Memory B cell (primary cell): Measurements from ENCODE around the gene TCHP.
A peak's percentile ranks its signal among the peaks of the same experiment; 100 is the strongest.
"Not testable (repeated sequence)": the region's sequence is repeated elsewhere in the genome, so short reads cannot be mapped to it uniquely, and the experiment has no call there.

Experiments
- ATAC-seq: fragments of 150-1000 bp; cut with Tn5 transposase; 2 replicates; pipeline ENCODE4 v1.10.0; 2021; ENCODE audit warnings: low read depth, mild to moderate bottlenecking, moderate library complexity
- DNase-seq, 2 donors: peaks; one replicate each; pipeline ENCODE4 v3.0.0; 2022; ENCODE audit warnings: low spot score in 2 of 2
- H3K27ac Mint-ChIP-seq: one replicate; pipeline ENCODE4 v1.8.0; 2022; ENCODE audit warnings: mild to moderate bottlenecking, moderate library complexity, mixed read lengths
- H3K27me3 Mint-ChIP-seq: one replicate; pipeline ENCODE4 v1.8.0; 2022; ENCODE audit warnings: mixed read lengths
- H3K36me3 Mint-ChIP-seq: one replicate; pipeline ENCODE4 v1.8.0; 2022; ENCODE audit warnings: mild to moderate bottlenecking, mixed read lengths
- H3K4me1 Mint-ChIP-seq: one replicate; pipeline ENCODE4 v1.8.0; 2022; ENCODE audit warnings: mixed read lengths
- H3K4me3 Mint-ChIP-seq: one replicate; pipeline ENCODE4 v1.8.0; 2022; ENCODE audit warnings: mild to moderate bottlenecking, moderate library complexity, mixed read lengths
- H3K9me3 Mint-ChIP-seq: one replicate; pipeline ENCODE4 v1.8.0; 2022; ENCODE audit warnings: mixed read lengths

Gene TCHP, protein sequence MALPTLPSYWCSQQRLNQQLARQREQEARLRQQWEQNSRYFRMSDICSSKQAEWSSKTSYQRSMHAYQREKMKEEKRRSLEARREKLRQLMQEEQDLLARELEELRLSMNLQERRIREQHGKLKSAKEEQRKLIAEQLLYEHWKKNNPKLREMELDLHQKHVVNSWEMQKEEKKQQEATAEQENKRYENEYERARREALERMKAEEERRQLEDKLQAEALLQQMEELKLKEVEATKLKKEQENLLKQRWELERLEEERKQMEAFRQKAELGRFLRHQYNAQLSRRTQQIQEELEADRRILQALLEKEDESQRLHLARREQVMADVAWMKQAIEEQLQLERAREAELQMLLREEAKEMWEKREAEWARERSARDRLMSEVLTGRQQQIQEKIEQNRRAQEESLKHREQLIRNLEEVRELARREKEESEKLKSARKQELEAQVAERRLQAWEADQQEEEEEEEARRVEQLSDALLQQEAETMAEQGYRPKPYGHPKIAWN

GRCh38 chr12:109899783-109900751, at the start of gene TCHP:
TCHP (plus strand) TSS chr12:109900274; CDS start chr12:109903027, 2,753 bp downstream.
- Mint-ChIP-seq H3K27me3 (no peaks in the 10 kb centered on the region), H3K4me3 (peak within 1 kb of the TSS; percentile 86), H3K9me3 (no peaks in the 10 kb centered on the region), H3K27ac (peak within 1 kb of the TSS; percentile 89), H3K4me1 (peaks cover 15% of the 10 kb centered on the region), H3K36me3 (peaks cover 15% of the 10 kb centered on the region)
- ATAC-seq (peak; percentile 92), DNase-seq (peak; percentile 56 to 68)

DNA sequence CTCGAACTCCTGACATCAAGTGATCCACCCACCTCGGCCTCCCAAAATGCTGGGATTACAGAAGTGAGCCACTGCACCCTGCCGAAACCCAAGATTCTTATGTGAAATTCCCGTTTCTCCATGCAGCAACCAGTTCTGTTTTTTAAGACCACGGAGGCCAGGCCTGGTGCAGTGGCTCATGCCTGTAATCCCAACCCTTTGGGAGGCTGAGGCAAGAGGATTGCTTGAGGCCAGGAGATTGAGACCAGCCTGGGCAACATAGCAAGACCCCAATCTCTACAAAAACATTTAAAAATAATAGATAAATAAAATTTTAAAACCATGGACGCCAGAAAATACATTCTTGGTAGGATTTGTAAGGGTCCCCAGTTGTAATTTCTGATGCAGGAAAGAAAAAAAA, 49.6 kb upstream of the TCHP start:
- not testable (repeated sequence) for DNase-seq, H3K27me3 Mint-ChIP-seq, H3K4me3 Mint-ChIP-seq, H3K27ac Mint-ChIP-seq, H3K4me1 Mint-ChIP-seq, H3K36me3 Mint-ChIP-seq, H3K9me3 Mint-ChIP-seq, ATAC-seq

- H3K27ac Mint-ChIP-seq, result no peak overlapping the region
- no peak overlapping the region for H3K4me3 Mint-ChIP-seq
- H3K4me1 Mint-ChIP-seq, result peaks cover 2% of the 10 kb centered on the region
Measured at GRCh38 chr12:109855377-109855776, 44.7 kb upstream of the TCHP start.

DNA sequence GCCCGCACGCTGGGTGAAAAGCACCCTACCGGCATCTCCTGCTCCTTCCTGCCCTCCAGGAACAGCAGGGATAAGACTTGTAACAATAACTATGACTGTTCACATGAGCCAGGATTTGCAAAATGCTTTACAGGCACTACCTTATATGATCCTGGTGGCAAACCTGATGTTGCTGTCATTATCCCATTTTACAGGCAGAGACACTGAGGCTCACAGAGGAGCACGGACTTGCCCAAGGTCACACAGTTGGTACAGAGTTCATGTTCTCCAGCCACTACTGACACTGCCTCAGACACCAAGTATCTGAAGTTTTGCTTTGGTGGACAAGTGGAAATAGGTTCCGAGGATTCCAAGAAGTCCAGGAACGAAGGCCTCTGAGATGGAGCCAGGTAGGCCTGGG, 42.4 kb upstream of the TCHP start:
- no peak overlapping the region for H3K4me3 Mint-ChIP-seq
- ATAC-seq (no peak), DNase-seq (no peak)
- H3K4me1 Mint-ChIP-seq, result peaks cover 2% of the 10 kb centered on the region
- H3K27ac Mint-ChIP-seq, result no peak overlapping the region
- no peaks in the 10 kb centered on the region for H3K27me3 Mint-ChIP-seq
- H3K36me3 Mint-ChIP-seq, result peaks cover 16% of the 10 kb centered on the region
- no peaks in the 10 kb centered on the region for H3K9me3 Mint-ChIP-seq

More at GRCh38 chr12:109855377-109855776, 44.7 kb upstream of the TCHP start:
- DNase-seq, result no peak
- no peaks in the 10 kb centered on the region for H3K27me3 Mint-ChIP-seq
- no peak for ATAC-seq
- H3K9me3 Mint-ChIP-seq, result no peaks in the 10 kb centered on the region
- peaks cover 19% of the 10 kb centered on the region for H3K36me3 Mint-ChIP-seq

DNA sequence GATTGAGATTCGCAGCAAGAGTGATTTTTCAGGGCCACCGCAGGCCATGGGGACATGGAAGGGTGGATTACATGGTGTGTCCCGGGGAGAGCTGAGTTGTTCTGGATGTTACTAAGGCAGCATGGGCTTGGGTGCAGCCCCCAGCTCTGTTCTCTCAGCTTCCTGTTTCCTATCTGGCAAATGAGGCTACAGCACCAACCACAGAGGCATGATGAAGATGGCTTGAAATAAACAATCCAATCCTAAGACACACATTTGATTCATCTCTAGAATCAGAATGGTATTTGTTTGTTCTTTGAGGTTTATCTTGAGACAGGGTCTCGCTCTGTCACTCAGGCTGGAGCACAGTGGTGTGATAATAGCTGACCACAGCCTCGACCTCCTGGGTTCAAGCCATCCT, 41.3 kb upstream of the TCHP start:
- Mint-ChIP-seq H3K27ac (no peak overlapping the region), H3K4me3 (no peak overlapping the region), H3K4me1 (no peaks in the 10 kb centered on the region), H3K9me3 (no peaks in the 10 kb centered on the region), H3K36me3 (peaks cover 16% of the 10 kb centered on the region), H3K27me3 (no peaks in the 10 kb centered on the region)
- DNase-seq (no peak), ATAC-seq (no peak)

- Mint-ChIP-seq H3K27ac (no peak overlapping the region), H3K4me1 (peaks cover 3% of the 10 kb centered on the region)
- ATAC-seq, result no peak
Measured at GRCh38 chr12:109860977-109861376, 39.1 kb upstream of the TCHP start.

DNA sequence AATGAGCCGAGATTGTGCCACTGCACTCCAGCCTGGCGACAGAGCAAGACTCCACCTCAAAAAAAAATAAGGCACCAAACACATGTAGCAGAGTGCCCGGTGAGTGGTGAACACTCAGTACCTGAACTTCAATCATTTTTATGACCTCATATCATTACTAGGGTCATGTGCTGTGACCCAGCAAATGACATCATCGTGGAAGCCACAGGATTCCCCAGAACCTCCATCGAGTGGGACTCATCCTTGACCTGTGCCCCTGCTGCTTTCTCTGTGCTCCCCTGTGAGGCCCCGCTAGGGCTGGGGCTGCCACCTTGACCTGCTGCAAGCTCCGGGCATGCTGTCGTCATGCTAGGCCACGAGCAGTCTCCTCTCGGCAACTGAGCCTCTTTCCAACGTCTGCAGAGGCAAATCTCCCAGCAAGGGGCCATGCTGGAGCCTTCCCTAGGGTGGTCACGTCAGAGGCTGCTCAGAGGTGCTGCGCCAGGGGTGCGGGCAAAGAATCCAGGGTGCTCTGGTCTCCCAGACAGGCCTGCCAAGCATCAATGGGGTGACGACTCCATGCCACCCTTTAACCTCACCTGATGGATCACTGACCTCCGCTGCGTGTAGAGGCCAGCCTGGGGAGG, 38.3 kb upstream of the TCHP start:
- Mint-ChIP-seq H3K4me1 (peaks cover 3% of the 10 kb centered on the region), H3K27me3 (no peaks in the 10 kb centered on the region), H3K36me3 (peaks cover 9% of the 10 kb centered on the region), H3K9me3 (no peaks in the 10 kb centered on the region), H3K4me3 (no peak overlapping the region), H3K27ac (no peak overlapping the region)
- DNase-seq, result no peak
- ATAC-seq, result no peak

More at GRCh38 chr12:109860977-109861376, 39.1 kb upstream of the TCHP start:
- H3K36me3 Mint-ChIP-seq, result peaks cover 9% of the 10 kb centered on the region
- no peaks in the 10 kb centered on the region for H3K9me3 Mint-ChIP-seq
- no peak for DNase-seq
- H3K4me3 Mint-ChIP-seq, result no peak overlapping the region
- no peaks in the 10 kb centered on the region for H3K27me3 Mint-ChIP-seq

DNA sequence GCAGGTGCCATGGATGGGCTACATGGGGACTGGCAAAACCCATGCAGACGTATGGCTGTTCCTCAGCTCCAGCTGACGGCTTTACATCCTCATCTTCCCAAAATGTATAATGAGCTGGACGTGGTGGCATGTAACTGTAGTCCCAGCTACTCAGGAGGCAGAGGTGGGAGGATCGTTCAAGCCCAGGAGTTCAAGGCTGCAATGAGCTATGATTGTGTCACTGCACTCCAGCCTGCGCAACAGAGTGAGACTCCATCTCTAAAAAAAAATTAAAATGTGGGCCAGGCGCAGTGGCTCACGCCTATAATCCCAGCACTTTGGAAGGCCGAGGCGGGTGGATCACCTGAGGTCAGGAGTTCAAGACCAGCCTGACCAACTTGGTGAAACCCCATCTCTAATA, 37.6 kb upstream of the TCHP start:
- DNase-seq, H3K27ac Mint-ChIP-seq: not testable (repeated sequence)

DNA sequence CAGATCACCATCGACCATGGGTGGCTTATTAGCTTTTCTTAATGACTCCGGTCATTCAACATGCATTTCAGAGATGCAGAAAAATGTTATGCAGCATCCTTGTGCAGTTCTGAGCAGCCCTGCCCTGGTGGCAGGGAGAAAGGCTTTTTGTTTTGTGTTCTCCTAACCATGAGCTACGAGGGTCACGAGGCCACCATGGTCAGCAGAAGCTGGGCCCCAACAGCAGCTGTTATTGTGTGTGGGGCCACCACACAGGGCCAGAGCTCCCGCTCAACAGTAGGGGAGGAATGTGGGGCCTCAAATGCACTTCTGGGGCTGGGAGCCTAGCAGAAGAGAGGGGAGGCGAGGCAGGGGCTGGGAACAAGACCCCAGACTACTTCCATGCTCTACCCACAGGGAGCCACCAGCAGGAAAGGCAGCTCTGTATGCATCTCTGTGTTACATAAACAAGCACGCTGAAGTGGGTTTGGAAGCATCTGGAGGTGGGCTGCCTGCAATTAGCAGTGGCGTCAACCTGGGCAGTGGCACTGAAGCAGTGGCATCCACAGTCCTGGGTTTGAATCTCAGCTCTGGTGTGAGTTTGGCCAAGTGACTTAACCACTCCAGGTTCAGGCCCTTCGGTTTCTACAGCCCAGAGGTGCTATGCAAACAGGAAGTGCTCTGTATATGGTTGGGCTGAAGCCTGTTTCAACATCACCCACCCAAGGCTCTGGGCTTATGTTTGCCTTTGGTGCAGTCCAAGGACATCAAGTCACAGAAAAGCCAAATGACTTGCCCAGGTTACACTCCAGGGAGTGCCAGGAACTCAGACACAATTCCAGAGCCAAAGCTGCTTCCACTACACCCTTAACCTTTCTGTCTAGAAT, 36.0 kb upstream of the TCHP start:
- Mint-ChIP-seq H3K4me1 (peaks cover 9% of the 10 kb centered on the region), H3K9me3 (no peaks in the 10 kb centered on the region), H3K27me3 (no peaks in the 10 kb centered on the region), H3K4me3 (no peak overlapping the region), H3K27ac (peak overlapping the region; percentile 41), H3K36me3 (no peaks in the 10 kb centered on the region)
- DNase-seq (no peak), ATAC-seq (peak; percentile 27)

More for the DNA sequence above, 37.6 kb upstream of the TCHP start:
- not testable (repeated sequence) for H3K36me3 Mint-ChIP-seq, H3K27me3 Mint-ChIP-seq, ATAC-seq, H3K4me3 Mint-ChIP-seq, H3K4me1 Mint-ChIP-seq, H3K9me3 Mint-ChIP-seq

DNA sequence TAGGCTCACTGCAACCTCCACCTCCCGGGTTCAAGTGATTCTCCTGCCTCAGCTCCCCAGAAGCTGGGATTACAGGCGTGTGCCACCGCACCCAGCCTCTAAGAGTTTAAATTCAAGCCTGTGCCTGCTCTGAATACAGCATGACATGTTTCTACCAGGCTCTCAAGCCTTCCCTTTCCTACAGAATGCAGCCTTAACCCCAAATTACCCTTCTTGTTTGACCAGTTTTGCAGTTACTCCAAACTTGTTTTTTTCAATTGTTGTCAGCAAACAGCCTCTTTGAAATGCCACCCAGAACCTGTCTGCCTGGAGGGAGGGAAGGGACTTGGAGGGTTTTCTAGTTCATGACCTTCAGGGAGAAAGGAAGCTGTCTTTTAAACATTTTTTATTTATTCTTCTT, 35.2 kb upstream of the TCHP start:
- Mint-ChIP-seq H3K27ac (no peak overlapping the region), H3K4me3 (no peak overlapping the region), H3K36me3 (no peaks in the 10 kb centered on the region), H3K4me1 (peaks cover 9% of the 10 kb centered on the region), H3K27me3 (no peaks in the 10 kb centered on the region), H3K9me3 (no peaks in the 10 kb centered on the region)
- no peak for ATAC-seq
- no peak for DNase-seq

DNA sequence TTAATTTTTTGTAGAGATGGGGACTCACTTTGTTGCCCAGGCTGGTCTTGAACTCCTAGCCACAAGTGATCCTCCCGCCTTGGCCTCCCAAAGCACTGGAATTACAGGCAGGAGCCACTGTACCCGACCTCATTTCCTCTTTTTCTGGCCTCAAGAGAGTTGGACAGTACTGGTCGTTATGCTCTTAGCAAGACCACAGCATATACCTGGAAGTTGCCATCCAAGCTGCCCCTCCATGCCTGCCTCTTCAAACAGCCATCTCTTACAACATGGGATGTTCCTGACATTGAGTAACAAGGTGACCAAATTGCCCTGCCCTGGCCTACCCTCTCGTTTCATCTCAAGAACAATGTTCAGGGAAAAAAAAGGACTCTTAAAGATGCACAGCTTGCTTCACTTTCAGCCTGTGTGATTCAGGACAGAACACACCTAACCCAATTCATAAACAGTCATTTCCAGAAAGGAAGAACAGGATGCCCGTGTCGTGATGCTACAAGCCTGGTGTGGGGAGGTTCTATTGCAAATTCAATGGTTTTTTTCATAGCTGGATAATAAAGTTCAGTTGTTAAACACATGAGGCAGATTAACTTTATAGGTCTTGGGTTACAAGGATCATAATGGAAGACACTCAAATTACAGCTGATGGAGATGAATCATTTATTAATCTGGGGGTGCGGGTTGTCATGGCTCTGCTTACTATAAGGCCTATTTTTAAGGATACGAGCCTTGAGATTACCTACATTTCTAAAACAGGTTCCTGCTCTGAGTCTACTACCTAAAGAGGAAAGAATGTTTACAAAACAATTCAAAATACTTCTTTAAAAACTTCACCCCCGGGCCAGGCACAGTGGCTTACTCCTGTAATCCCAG, 31.7 kb upstream of the TCHP start:
- H3K27me3 Mint-ChIP-seq, result no peaks in the 10 kb centered on the region
- H3K36me3 Mint-ChIP-seq, result peaks cover 3% of the 10 kb centered on the region
- H3K4me3 Mint-ChIP-seq, result no peak overlapping the region
- H3K27ac Mint-ChIP-seq, result peak overlapping the region; percentile 75
- H3K9me3 Mint-ChIP-seq, result no peaks in the 10 kb centered on the region
- H3K4me1 Mint-ChIP-seq, result peaks cover 12% of the 10 kb centered on the region
- ATAC-seq, result no peak
- no peak for DNase-seq

GRCh38 chr12:109870648-109871047, 29.4 kb upstream of the TCHP start:
- Mint-ChIP-seq H3K4me3 (no peak overlapping the region), H3K27me3 (no peaks in the 10 kb centered on the region), H3K36me3 (peaks cover 5% of the 10 kb centered on the region), H3K27ac (no peak overlapping the region), H3K9me3 (no peaks in the 10 kb centered on the region), H3K4me1 (peaks cover 19% of the 10 kb centered on the region)
- no peak for DNase-seq
- ATAC-seq, result no peak
